Activated CD8-positive, alpha-beta T cell treated with anti-CD3 and anti-CD28 coated beads, Interleukin-2, amount 10 ng/mL, durations not matched to agents 7 days and 5 days (primary cell): ENCODE data around the gene CCDC106. TPM values are rescaled to one million over a fixed set of nuclear protein-coding genes. Genes with fewer than 3 reads are reported as not detected.

ENCODE experiments used
- ATAC-seq: fragments of 150-1000 bp; cut with Tn5 transposase; one replicate; pipeline ENCODE4 v1.10.0; 2021; ENCODE audit warnings: moderate library complexity
- CTCF ChIA-PET: fragments of 350-600 bp; sonication (Branson Sonifier 250); formaldehyde crosslinking; loops from one replicate; lab custom pipeline; 2021; ENCODE audit warnings: antibody characterized with exemption; lab: Charles Lee
- POLR2A ChIA-PET: fragments of 350-600 bp; sonication (Branson Sonifier 250); formaldehyde crosslinking; loops from one replicate; lab custom pipeline; 2021; ENCODE audit warnings: antibody characterized with exemption; lab: Charles Lee
- DNase-seq: peaks from one replicate; pipeline ENCODE4 v3.0.0-alpha.2; 2020
- H3K27ac Mint-ChIP-seq: one replicate; pipeline ENCODE4 v1.8.0; 2021; ENCODE audit warnings: mild to moderate bottlenecking, mixed read lengths
- H3K27me3 Mint-ChIP-seq: one replicate; pipeline ENCODE4 v1.8.0; 2021; ENCODE audit warnings: low read depth, mixed read lengths
- H3K36me3 Mint-ChIP-seq: one replicate; pipeline ENCODE4 v1.8.0; 2021; ENCODE audit warnings: low read depth, mixed read lengths
- H3K4me1 Mint-ChIP-seq: one replicate; pipeline ENCODE4 v1.8.0; 2021; ENCODE audit warnings: low read depth, mixed read lengths
- H3K4me3 Mint-ChIP-seq: one replicate; pipeline ENCODE4 v1.8.0; 2021; ENCODE audit warnings: mild to moderate bottlenecking, mixed read lengths
- H3K9me3 Mint-ChIP-seq: one replicate; pipeline ENCODE4 v1.8.0; 2022; ENCODE audit warnings: mixed read lengths; ENCODE audit not compliant: insufficient read depth
- total RNA-seq, 2 experiments: library from RNA; stranded (reverse); gene quantifications; one replicate each; pipeline ENCODE4 v1.2.3, GENCODE V29; 2021

The CCDC106 gene
- total RNA-seq, 2 experiments from 2014 or later, result 8.7 to 9.4 TPM

DNA sequence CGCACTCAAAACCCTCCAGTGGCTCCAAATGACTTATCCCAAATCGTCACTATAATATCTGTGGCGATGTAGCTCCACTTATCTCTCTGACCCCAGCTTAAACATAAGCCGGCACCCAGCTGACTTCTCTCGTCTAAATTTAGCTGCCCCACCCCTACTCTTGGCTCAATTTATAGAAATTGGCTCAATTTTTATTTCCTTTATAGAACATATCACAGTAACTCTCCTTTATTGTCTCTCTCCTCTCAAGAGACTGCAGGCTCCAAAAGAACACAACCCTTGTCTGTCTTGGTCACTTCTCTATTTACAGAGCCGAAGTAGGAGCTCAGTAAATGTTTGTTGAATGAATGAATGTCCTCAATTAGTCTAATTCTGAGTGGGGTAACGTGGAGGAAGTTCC is 24.5 kb upstream of the CCDC106 start:
- Mint-ChIP-seq H3K9me3 (peaks cover 4% of the 10 kb centered on the region), H3K4me1 (peaks cover 60% of the 10 kb centered on the region), H3K27ac (no peak overlapping the region), H3K4me3 (peak overlapping the region; percentile 85), H3K36me3 (peaks cover 22% of the 10 kb centered on the region), H3K27me3 (peaks cover 10% of the 10 kb centered on the region)
- ATAC-seq (no peak), DNase-seq (no peak)
- ChIA-PET CTCF (interaction anchor here (1.5 to 7.1 kb wide), 5 partner anchors 9 to 120 kb away, joined by 5 to 59 read pairs (median 13); partner anchors contain the start of gene ZNF865), POLR2A (interaction anchor here (1.6 to 2.8 kb wide), 2 partner anchors 17 to 24 kb away, joined by 10 to 27 read pairs; partner anchors contain the start of genes FIZ1 and ZNF865)

DNA sequence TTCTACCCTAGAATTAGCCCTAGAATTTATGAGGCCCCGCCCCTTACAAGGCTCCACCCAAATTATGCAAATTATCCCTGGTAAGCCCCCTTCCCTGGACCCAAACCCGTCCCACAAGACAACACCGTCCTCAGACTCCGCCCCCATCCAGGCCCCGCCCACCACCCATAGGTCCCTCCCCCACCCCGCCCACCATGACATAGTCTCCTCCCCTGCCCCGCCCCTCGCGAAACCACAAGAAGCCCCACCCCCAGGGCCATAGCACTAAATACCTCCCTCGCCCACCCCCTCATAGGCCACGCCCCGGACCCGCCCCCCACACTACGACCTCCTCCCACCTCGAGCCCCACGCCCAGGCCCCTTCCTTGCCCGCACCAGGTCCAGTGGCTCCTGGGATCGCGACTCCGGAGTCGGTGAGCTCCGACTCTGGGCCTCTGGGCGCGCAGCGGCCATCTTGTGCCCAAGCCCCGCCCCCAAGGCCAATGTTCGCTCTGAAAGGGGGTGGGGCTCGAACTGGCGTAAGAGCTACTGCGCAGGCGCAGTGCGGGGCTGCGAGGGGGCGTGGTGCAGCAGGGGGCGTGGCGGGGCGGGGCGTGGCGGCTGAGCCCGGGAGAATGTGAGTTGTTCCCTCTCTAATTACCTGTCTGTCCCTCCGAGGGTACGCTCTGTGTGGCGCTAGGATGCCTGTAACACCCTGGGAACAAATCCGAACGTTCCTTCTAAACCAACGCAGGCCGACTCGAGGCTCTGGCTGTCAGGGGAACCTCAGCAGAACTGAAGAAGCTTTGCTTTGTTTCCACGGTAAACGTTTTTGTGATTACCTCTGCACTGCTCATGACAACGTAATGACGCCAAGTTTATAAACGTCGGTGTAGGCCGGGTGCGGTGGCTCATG is 23.7 kb upstream of the CCDC106 start, which contains the start of gene ZNF784:
ZNF784 (minus strand) TSS at position 458 of the 895 bp plus-strand sequence; CDS start at position 453, 5 bp downstream.
- POLR2A ChIA-PET, result interaction anchor here (0.6 to 2.8 kb wide), 8 partner anchors 10 to 365 kb away, joined by 3 to 27 read pairs (median 3); partner anchors contain the start of genes FIZ1, NAT14, PPP6R1 and ZNF865
- peak within 1 kb of the TSS; percentile 85 for H3K4me3 Mint-ChIP-seq

DNA sequence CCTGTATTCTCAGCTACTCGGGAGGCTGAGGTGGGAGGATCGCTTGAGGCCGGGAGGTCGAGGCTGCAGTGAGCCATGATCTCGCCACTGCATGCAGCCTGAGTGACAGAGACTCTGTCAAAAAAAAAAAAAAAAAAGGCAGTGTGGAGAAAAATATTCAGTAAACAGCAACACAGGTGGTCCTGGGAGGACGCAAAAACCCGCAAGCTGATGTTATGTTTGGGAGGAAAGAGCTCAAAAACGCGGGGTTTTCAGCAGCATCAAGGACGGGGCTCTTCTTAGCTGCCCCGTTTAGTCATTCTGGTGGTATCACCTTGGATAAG is 23.0 kb upstream of the CCDC106 start:
- DNase-seq (no peak), ATAC-seq (no peak)
- CTCF ChIA-PET, result interaction anchor here (0.9 to 7.1 kb wide), 13 partner anchors 8 to 371 kb away, joined by 3 to 59 read pairs (median 6); partner anchors contain the start of genes FIZ1 and ZNF865
- peaks cover 53% of the 10 kb centered on the region for H3K4me1 Mint-ChIP-seq
- peaks cover 15% of the 10 kb centered on the region for H3K36me3 Mint-ChIP-seq
- H3K4me3 Mint-ChIP-seq, result peak overlapping the region; percentile 85
- H3K27ac Mint-ChIP-seq, result peak overlapping the region; percentile 98
- peaks cover 13% of the 10 kb centered on the region for H3K27me3 Mint-ChIP-seq
- H3K9me3 Mint-ChIP-seq, result peaks cover 4% of the 10 kb centered on the region
- POLR2A ChIA-PET, result interaction anchor here (0.6 to 2.8 kb wide), 9 partner anchors 10 to 685 kb away, joined by 3 to 27 read pairs (median 3); partner anchors contain the start of genes FIZ1, NAT14, PPP6R1 and ZNF865

More for the DNA sequence above, 23.7 kb upstream of the CCDC106 start, which contains the start of gene ZNF784:
- peak; percentile 94 for DNase-seq
- Mint-ChIP-seq H3K27ac (peak within 1 kb of the TSS; percentile 98), H3K4me1 (peaks cover 57% of the 10 kb centered on the region), H3K27me3 (peaks cover 13% of the 10 kb centered on the region), H3K9me3 (peaks cover 4% of the 10 kb centered on the region), H3K36me3 (peaks cover 19% of the 10 kb centered on the region)
- CTCF ChIA-PET, result interaction anchor here (0.8 to 7.1 kb wide), 11 partner anchors 9 to 370 kb away, joined by 3 to 59 read pairs (median 5); partner anchors contain the start of genes FIZ1 and ZNF865
- ATAC-seq, result peak; percentile 62

DNA sequence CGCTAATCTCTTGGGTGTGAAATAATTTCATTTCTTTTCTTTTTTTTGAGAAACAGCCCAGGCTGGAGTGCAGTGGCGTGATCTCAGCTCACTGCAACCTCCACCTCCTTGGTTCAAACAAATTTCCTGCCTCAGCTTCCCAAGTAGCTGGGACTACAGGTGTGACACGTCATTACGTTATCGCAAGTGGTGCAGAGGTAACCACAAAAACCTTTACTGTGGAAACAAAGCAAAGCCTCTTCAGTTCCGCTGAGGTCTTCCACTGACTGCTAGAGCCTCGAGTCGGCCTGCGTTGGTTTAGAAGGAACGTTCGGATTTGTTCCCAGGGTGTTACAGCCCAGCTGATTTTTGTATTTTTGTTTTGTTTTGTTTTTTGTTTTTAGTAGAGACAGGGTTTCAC is 21.7 kb upstream of the CCDC106 start:
- Mint-ChIP-seq H3K27ac (peak overlapping the region; percentile 87), H3K27me3 (peaks cover 13% of the 10 kb centered on the region), H3K4me3 (peak overlapping the region; percentile 71), H3K4me1 (peaks cover 39% of the 10 kb centered on the region), H3K36me3 (peaks cover 3% of the 10 kb centered on the region), H3K9me3 (peaks cover 4% of the 10 kb centered on the region)
- DNase-seq (peak; percentile 84), ATAC-seq (peak; percentile 73)
- ChIA-PET POLR2A (interaction anchor here (1.1 to 2.8 kb wide), 4 partner anchors 9 to 150 kb away, joined by 3 to 27 read pairs (median 7); partner anchors contain the start of genes FIZ1, ZNF524, ZNF628 and ZNF865), CTCF (interaction anchor here (0.8 to 7.1 kb wide), 21 partner anchors 9 to 508 kb away, joined by 3 to 59 read pairs (median 4); partner anchors contain the start of genes ISOC2, TMEM238, U2AF2 and ZNF524)

DNA sequence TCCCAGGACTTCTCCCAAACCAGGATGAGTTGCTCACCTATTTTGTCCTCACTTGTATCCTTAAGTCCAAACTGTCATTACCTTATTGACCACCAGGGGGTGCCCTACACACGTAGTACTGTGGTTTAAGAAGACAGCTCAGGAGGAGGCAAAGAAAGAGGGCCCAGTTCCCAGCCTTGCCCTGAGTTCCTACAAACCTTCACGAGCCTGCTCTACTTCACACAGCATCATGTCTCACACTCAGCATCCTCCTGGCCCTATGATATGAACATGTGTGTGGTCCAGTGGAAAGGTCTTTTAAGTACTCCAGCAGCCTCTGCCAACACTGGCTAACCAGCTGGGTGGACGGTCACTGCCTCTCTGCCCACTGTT is 15.6 kb upstream of the CCDC106 start:
- POLR2A ChIA-PET, result interaction anchor here (0.6 to 1.6 kb wide), 8 partner anchors 10 to 225 kb away, joined by 3 to 5 read pairs (median 4); partner anchors contain the start of genes U2AF2 and UBE2S
- Mint-ChIP-seq H3K4me3 (no peak overlapping the region), H3K27ac (peak overlapping the region; percentile 56), H3K4me1 (peaks cover 53% of the 10 kb centered on the region), H3K9me3 (no peaks in the 10 kb centered on the region), H3K27me3 (peaks cover 9% of the 10 kb centered on the region), H3K36me3 (peaks cover 15% of the 10 kb centered on the region)
- peak; percentile 42 for ATAC-seq
- CTCF ChIA-PET, result interaction anchor here (0.6 to 4.9 kb wide), 35 partner anchors 9 to 701 kb away, joined by 3 to 46 read pairs (median 7); partner anchors contain the start of genes CCDC106, FIZ1, ISOC2 and TMEM238
- peak; percentile 95 for DNase-seq

DNA sequence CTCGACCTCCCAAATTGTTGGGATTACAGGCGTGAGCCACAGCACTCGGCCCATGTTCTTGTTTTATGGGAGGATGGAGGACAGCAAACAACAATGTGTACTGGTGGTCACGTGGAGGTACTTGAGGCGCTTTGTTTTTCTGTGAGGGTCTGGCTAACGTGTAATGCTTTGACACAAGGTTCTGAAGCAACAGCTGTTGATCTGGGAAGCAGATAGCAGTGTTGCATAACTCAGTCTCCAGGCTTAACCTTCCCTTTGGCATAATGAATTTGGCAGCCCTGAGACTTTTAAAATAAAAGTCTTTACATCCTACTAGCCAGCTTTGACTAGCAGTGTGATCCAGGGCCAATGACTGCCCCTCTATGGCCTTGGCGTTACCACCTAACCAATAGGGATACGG is 14.2 kb upstream of the CCDC106 start:
- Mint-ChIP-seq H3K27me3 (peaks cover 2% of the 10 kb centered on the region), H3K4me3 (peak overlapping the region; percentile 100), H3K36me3 (peaks cover 23% of the 10 kb centered on the region), H3K27ac (peak overlapping the region; percentile 80), H3K4me1 (peaks cover 59% of the 10 kb centered on the region), H3K9me3 (no peaks in the 10 kb centered on the region)
- ATAC-seq, result no peak
- no peak for DNase-seq
- POLR2A ChIA-PET, result interaction anchor here (1.1 to 1.6 kb wide), 3 partner anchors 12 to 27 kb away, joined by 3 to 5 read pairs (median 4); no protein-coding TSS in a partner anchor
- CTCF ChIA-PET, result interaction anchor here (1.1 to 4.9 kb wide), 18 partner anchors 9 to 699 kb away, joined by 3 to 46 read pairs (median 10); partner anchors contain the start of genes CCDC106, FIZ1, U2AF2 and ZNF524

GRCh38 chr19:55635334-55635717 is 12.7 kb upstream of the CCDC106 start:
- POLR2A ChIA-PET, result interaction anchor here (0.7 to 2.7 kb wide), 8 partner anchors 8 to 54 kb away, joined by 3 to 8 read pairs (median 3); partner anchors contain the start of genes CCDC106, FIZ1, U2AF2 and ZNF784
- DNase-seq, result no peak
- H3K27me3 Mint-ChIP-seq, result no peaks in the 10 kb centered on the region
- H3K36me3 Mint-ChIP-seq, result peaks cover 28% of the 10 kb centered on the region
- no peak for ATAC-seq
- peak overlapping the region; percentile 100 for H3K4me3 Mint-ChIP-seq
- CTCF ChIA-PET, result interaction anchor here (0.9 to 4.9 kb wide), 4 partner anchors 9 to 29 kb away, joined by 4 to 46 read pairs (median 17); partner anchors contain the start of genes U2AF2 and ZNF865
- no peaks in the 10 kb centered on the region for H3K9me3 Mint-ChIP-seq
- peak overlapping the region; percentile 100 for H3K27ac Mint-ChIP-seq
- H3K4me1 Mint-ChIP-seq, result peaks cover 74% of the 10 kb centered on the region

GRCh38 chr19:55635856-55636440 is 12.1 kb upstream of the CCDC106 start:
- Mint-ChIP-seq H3K27ac (peak overlapping the region; percentile 100), H3K4me1 (peaks cover 77% of the 10 kb centered on the region), H3K4me3 (peak overlapping the region; percentile 100), H3K36me3 (peaks cover 29% of the 10 kb centered on the region), H3K27me3 (no peaks in the 10 kb centered on the region), H3K9me3 (no peaks in the 10 kb centered on the region)
- POLR2A ChIA-PET, result interaction anchor here (0.7 to 2.7 kb wide), 5 partner anchors 9 to 37 kb away, joined by 3 to 8 read pairs (median 3); partner anchors contain the start of genes CCDC106 and FIZ1
- CTCF ChIA-PET, result interaction anchor here (1.1 to 2.9 kb wide), 4 partner anchors 10 to 132 kb away, joined by 4 to 17 read pairs (median 10); partner anchors contain the start of gene U2AF2
- no peak for ATAC-seq
- DNase-seq, result no peak

- ChIA-PET POLR2A (interaction anchor here (0.7 to 2.7 kb wide), 6 partner anchors 11 to 38 kb away, joined by 3 to 8 read pairs (median 4); partner anchors contain the start of genes CCDC106, FIZ1 and ZNF784), CTCF (interaction anchor here (1.1 to 2.9 kb wide), 4 partner anchors 10 to 133 kb away, joined by 4 to 17 read pairs (median 8); partner anchors contain the start of gene U2AF2)
- Mint-ChIP-seq H3K36me3 (peaks cover 29% of the 10 kb centered on the region), H3K4me1 (peaks cover 76% of the 10 kb centered on the region), H3K27ac (peak overlapping the region; percentile 100), H3K27me3 (no peaks in the 10 kb centered on the region), H3K9me3 (no peaks in the 10 kb centered on the region), H3K4me3 (peak overlapping the region; percentile 100)
- ATAC-seq, result no peak
- no peak for DNase-seq
Measured at GRCh38 chr19:55636723-55637122, 11.3 kb upstream of the CCDC106 start.

- no peak for ATAC-seq
- Mint-ChIP-seq H3K9me3 (no peaks in the 10 kb centered on the region), H3K36me3 (peaks cover 31% of the 10 kb centered on the region), H3K4me1 (peaks cover 73% of the 10 kb centered on the region), H3K27me3 (no peaks in the 10 kb centered on the region), H3K4me3 (no peak overlapping the region), H3K27ac (peak overlapping the region; percentile 6)
- ChIA-PET POLR2A (interaction anchor here (0.8 to 2.7 kb wide), 4 partner anchors 10 to 32 kb away, joined by 3 to 8 read pairs (median 4); partner anchors contain the start of genes CCDC106 and ZNF784), CTCF (interaction anchor here (0.6 to 2.9 kb wide), 5 partner anchors 10 to 134 kb away, joined by 3 to 17 read pairs (median 4); partner anchors contain the start of genes CCDC106 and U2AF2)
- no peak for DNase-seq
Measured at GRCh38 chr19:55637534-55637933, 10.5 kb upstream of the CCDC106 start.
